GM19463 (cell line): ENCODE data around the gene KIFC1.

ENCODE experiments used
- ATAC-seq: cut with Tn5 transposase; IDR thresholded peaks from one replicate; pipeline ENCODE4 v1.9.1; 2021; ENCODE audit warnings: mild to moderate bottlenecking, moderate library complexity; ENCODE audit not compliant: unreplicated experiment

Gene KIFC1

GRCh38 chr6:33410050-33410710 is 18.6 kb downstream of the KIFC1 start:
- peak; percentile 80 for ATAC-seq

- ATAC-seq, result peak; percentile 24
Observed at GRCh38 chr6:33410711-33411631, 19.3 kb downstream of the KIFC1 start, which contains the start of gene PHF1. Gene PHF1, plus strand, starts transcription at chr6:33411014. Its CDS starts 1,250 bp downstream, at chr6:33412264.

GRCh38 chr6:33411632-33412005 is 20.0 kb downstream of the KIFC1 start:
- no peak for ATAC-seq

GRCh38 chr6:33412140-33413009 is 20.8 kb downstream of the KIFC1 start:
- ATAC-seq, result no peak

GRCh38 chr6:33413241-33414120 is 21.9 kb downstream of the KIFC1 start:
- no peak for ATAC-seq

- ATAC-seq, result no peak
Observed at GRCh38 chr6:33414592-33415271, 23.1 kb downstream of the KIFC1 start.

- no peak for ATAC-seq
Observed at GRCh38 chr6:33415831-33416230, 24.2 kb downstream of the KIFC1 start.

GRCh38 chr6:33416386-33417127 is 24.9 kb downstream of the KIFC1 start:
- no peak for ATAC-seq

- no peak for ATAC-seq
Observed at GRCh38 chr6:33417128-33417902, 25.7 kb downstream of the KIFC1 start.

- ATAC-seq, result peak; percentile 86
Observed at GRCh38 chr6:33417903-33418689, 26.5 kb downstream of the KIFC1 start, which contains the start of gene CUTA. Gene CUTA, minus strand, starts transcription at chr6:33418107. Its CDS starts 107 bp downstream, at chr6:33418000.

- no peak for ATAC-seq
Observed at GRCh38 chr6:33418690-33419291, 27.2 kb downstream of the KIFC1 start.

- no peak for ATAC-seq
Observed at GRCh38 chr6:33419580-33420490, 28.2 kb downstream of the KIFC1 start, which contains the start of gene SYNGAP1. Gene SYNGAP1, plus strand, starts transcription at chr6:33420065. Its CDS starts 200 bp downstream, at chr6:33420265.

GRCh38 chr6:33420491-33421343 is 29.1 kb downstream of the KIFC1 start:
- no peak for ATAC-seq

- no peak for ATAC-seq
Observed at GRCh38 chr6:33421344-33421643, 29.7 kb downstream of the KIFC1 start.

- no peak for ATAC-seq
Observed at GRCh38 chr6:33423777-33424176, 32.2 kb downstream of the KIFC1 start.
